Epithelial cell of proximal tubule (primary cell): ENCODE measurements around the gene OR2T1. TPM values are rescaled to one million over a fixed set of nuclear protein-coding genes. Genes with fewer than 3 reads are reported as not detected.
"Not testable (repeated sequence)": the region's sequence is repeated elsewhere in the genome, so short reads cannot be mapped to it uniquely, and the experiment has no call there.

Source experiments
- DNase-seq: peaks from one replicate; pipeline ENCODE4 v3.0.0-alpha.2; 2011; ENCODE audit warnings: low read depth
- H3K4me3 ChIP-seq: 2 replicates; pipeline ENCODE4 v1.5.1; 2011; ENCODE audit warnings: low read depth, mild to moderate bottlenecking, low read length
- total RNA-seq: library from RNA; depleted of rRNA; stranded (reverse); fragments of >200 nt; gene quantifications from 2 replicates; pipeline ENCODE4 v1.2.3, GENCODE V29; 2015

Gene OR2T1
- total RNA-seq, 1 donor from 2014 or later = not detected

- H3K4me3 ChIP-seq, DNase-seq: not testable (repeated sequence)
Observed at GRCh38 chr1:248450466-248451145, 47.8 kb downstream of the OR2T1 start.

- H3K4me3 ChIP-seq, DNase-seq: not testable (repeated sequence)
Observed at GRCh38 chr1:248453619-248454018, 50.8 kb downstream of the OR2T1 start.

GRCh38 chr1:248455045-248455444 is 52.2 kb downstream of the OR2T1 start:
- not testable (repeated sequence) for H3K4me3 ChIP-seq, DNase-seq

GRCh38 chr1:248456635-248457034 is 53.8 kb downstream of the OR2T1 start:
- H3K4me3 ChIP-seq, DNase-seq: not testable (repeated sequence)

Other genes starting within 250 kb of the OR2T1 start
- not detected in 2 replicates for gene OR2M2, start 228.2 kb upstream of the OR2T1 start, total RNA-seq
- not detected in 2 replicates for gene OR2M3, start 205.8 kb upstream of the OR2T1 start, total RNA-seq
- gene OR2M4, start 171.6 kb upstream of the OR2T1 start, total RNA-seq = not detected in 2 replicates
- not detected in 2 replicates for gene OR2T33, start 125.1 kb upstream of the OR2T1 start, total RNA-seq
- gene OR2T12, start 99.6 kb upstream of the OR2T1 start, total RNA-seq = not detected in 2 replicates
- not detected in 2 replicates for gene OR2M7, start 78.5 kb upstream of the OR2T1 start, total RNA-seq
- gene OR14C36, start 54.3 kb upstream of the OR2T1 start, total RNA-seq = not detected in 2 replicates
- gene OR2T4, start 41.4 kb upstream of the OR2T1 start, total RNA-seq = not detected in 2 replicates
- gene OR2T6, start 27.3 kb upstream of the OR2T1 start, total RNA-seq = not detected in 2 replicates
- not detected in 2 replicates for gene OR2T2, start 42.6 kb downstream of the OR2T1 start, total RNA-seq
- gene OR2T3, start 70.3 kb downstream of the OR2T1 start, total RNA-seq = not detected in 2 replicates
- not detected in 2 replicates for gene OR2T5, start 85.5 kb downstream of the OR2T1 start, total RNA-seq
- gene OR2G6, start 105.0 kb downstream of the OR2T1 start, total RNA-seq = not detected in 2 replicates
- gene OR2T29, start 159.7 kb downstream of the OR2T1 start, total RNA-seq = not detected in 2 replicates
- not detected in 2 replicates for gene OR2T34, start 171.7 kb downstream of the OR2T1 start, total RNA-seq
- gene OR2T10, start 194.7 kb downstream of the OR2T1 start, total RNA-seq = not detected in 2 replicates
- not detected in 2 replicates for gene OR2T11, start 232.0 kb downstream of the OR2T1 start, total RNA-seq
- not detected in 2 replicates for gene OR2T35, start 242.2 kb downstream of the OR2T1 start, total RNA-seq